Measurements from ENCODE around the gene GATA2.

Gene GATA2

GRCh38 chr3:128473737-128474136 is 19.3 kb downstream of the GATA2 start:
- no peak for DNase-seq (ENCODE audit: low read depth, low spot score)

GRCh38 chr3:128473180-128473519 is 19.9 kb downstream of the GATA2 start:
- DNase-seq (ENCODE audit: low read depth, low spot score), result no peak

DNA sequence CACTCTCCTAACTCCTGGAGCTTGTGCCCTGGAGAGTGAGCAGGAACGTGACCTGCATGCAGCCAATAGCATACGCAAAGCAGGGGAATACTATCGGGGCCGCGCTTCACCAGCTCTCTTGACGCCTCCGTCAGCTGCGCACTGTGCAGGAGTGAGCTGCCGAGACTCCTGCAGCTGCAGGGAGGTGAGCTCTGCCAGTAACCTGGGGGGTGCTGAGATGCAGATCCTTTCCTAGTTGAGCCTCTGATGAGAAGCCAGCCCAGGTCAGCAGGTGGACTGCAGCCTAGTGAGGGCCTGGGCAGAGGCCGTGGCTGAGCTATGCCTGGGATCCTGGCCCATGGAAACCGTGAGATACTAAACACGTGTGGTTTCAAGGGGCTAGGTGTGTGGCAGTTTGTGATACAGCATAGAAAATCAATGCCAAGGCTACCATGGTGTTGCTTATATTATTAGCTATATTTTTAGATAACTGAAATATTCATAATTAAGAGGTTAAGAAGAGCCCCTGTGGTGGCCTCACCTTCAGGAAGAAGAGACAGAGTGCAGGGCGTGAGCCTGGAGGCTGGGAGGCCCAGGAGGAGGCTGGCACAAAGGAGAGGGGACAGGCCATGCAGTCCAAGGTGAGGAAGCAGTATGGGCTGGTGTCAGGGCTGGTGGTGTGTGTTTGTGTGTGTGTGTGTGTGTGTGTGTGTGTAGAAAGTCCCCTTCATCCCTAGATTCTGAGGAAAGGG is 20.4 kb downstream of the GATA2 start:
- DNase-seq (ENCODE audit: low read depth, low spot score), result no peak

DNA sequence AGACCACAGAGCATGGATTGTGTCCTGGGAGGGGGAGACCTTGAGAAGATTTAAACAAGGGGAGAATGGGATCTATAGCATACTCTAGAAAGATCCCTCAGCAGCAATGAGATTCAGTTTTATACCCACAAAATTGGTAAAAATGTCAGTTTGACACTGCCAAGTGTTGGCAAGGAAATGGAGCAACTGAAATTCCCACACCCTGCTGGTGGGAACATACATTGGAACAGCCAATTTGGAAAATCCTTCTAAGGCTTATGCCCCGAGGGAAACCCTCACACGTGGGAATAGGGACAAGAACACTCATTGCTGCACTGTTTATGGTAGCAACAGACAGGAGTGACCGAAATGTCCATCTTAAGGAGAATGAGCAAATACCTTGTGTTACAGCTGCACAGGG is 21.3 kb downstream of the GATA2 start:
- no peak for DNase-seq (ENCODE audit: low read depth, low spot score)

DNA sequence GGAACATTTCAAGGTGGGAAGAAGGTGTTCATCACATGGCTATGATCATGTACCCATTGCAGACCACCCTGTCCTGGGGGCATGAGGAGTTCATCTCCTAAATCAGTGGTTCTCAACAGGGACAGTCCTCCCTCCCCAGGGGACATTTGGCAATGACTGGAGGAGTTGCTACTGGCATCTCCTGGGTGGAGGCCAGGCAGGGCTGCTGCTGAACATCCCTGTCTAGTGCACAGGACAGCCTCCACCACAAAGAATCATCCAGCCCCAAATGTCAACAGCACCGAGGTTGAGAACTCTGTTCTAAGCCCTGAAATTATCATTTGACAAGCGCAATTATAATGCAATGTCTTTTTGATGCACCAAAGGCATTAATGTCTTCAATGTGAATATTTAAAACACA is 21.9 kb downstream of the GATA2 start:
- DNase-seq (ENCODE audit: low read depth, low spot score), result no peak

- DNase-seq (ENCODE audit: low read depth, low spot score), result no peak
Observed at GRCh38 chr3:128470134-128470899, 22.7 kb downstream of the GATA2 start.

DNA sequence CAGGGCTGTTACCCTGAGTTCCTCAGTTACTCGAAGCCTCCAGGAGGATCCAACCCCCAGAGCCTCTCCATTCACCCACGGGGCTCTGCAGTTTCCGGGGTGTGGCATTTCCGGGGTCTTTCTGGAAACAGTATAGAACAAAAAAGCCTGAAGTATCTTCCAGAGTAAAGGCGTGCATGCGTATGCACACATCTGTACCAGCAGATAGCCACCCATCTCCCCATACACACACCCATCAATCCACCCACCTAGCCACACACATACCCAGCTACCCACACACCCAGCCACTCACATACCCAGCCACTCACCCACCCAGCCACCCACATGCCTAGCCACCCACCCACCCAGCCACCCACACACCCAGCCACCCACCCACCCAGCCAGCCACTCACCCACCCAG is 23.4 kb downstream of the GATA2 start:
- no peak for DNase-seq (ENCODE audit: low read depth, low spot score)

- no peak for DNase-seq (ENCODE audit: low read depth, low spot score)
Observed at GRCh38 chr3:128468791-128469527, 24.0 kb downstream of the GATA2 start.

- DNase-seq (ENCODE audit: low read depth, low spot score), result no peak
Observed at GRCh38 chr3:128468285-128468790, 24.7 kb downstream of the GATA2 start.

DNA sequence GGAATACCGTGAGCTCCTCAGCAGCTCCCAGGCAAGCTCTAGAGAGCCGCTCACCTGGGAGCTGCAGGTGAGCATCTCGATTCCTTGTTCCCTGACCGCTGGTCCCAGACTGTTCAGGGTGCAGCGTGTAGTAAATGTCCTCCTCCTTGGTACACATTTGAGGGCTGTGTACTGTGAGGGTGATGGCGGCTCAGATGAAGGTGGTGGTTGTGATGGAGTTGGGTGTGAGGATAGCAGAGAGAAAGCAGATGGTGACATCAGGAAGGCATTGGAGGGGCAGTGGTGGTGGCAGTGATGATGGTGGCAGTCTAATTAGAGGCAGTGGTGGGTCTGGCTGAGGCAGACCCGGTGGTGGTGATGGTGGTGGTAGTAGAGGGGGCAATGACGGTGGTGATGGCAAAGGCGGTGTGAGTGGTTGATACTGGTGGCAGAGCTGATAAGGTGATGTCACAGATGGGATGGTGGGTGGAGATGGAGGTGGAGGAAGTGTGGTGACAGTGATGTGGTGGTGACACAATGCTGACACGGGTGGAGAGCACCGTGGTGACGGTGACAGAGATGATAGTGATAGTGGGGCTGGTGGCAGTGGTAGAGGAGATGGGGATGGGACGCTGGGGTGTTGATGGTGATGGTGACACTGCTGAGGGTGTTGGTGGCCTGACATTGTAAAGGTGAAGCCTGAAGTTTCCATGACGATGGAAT is 26.0 kb downstream of the GATA2 start, which contains the start of gene DNAJB8:
Gene DNAJB8, minus strand, starts transcription at position 51 of the 702 bp plus-strand sequence. CDS start 3,645 bp downstream, outside the sequence.
- DNase-seq (ENCODE audit: low read depth, low spot score), result no peak

GRCh38 chr3:128464702-128465101 is 28.3 kb downstream of the GATA2 start:
- no peak for DNase-seq (ENCODE audit: low read depth, low spot score)

DNA sequence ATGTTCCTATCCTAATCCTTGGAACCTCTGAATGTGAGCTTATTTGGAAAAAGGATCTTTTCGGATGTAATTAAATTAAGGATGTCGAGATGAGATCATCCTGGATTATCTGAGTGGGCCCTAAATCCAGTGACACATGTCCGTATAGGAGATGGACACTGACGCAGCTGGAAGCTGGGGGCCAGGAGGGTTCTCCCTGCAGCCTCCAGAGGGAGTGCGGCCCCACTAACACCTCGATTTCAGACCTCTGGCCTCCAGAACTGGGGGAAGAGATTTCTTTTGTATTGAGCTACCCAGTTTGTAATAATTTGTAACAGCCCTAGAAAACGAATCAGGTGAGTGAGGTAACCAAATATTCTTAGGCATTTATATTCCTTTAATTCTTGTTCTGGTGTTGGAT is 28.8 kb downstream of the GATA2 start:
- no peak for DNase-seq (ENCODE audit: low read depth, low spot score)

DNA sequence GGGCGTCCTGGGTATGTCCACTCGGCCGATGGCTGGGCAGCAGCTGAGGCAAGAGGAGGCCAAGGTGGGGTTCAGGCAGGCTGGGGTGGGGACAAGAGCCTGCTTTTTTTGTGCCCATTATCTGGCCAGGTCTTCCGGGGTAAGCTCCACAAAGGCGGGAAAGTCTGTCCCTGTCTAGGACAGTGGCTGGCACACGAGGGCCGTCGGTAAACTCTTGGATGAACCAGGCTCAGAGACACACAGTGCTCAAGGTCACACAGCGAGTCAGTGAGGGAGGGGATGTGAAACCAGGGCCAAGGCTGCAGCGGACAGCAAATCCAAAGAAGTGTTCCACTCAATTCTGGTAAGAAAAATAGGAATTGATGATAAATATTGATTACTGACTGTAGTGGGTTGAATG is 29.2 kb downstream of the GATA2 start:
- DNase-seq (ENCODE audit: low read depth, low spot score), result no peak

GRCh38 chr3:128463354-128463753 is 29.6 kb downstream of the GATA2 start:
- DNase-seq (ENCODE audit: low read depth, low spot score), result no peak

DNA sequence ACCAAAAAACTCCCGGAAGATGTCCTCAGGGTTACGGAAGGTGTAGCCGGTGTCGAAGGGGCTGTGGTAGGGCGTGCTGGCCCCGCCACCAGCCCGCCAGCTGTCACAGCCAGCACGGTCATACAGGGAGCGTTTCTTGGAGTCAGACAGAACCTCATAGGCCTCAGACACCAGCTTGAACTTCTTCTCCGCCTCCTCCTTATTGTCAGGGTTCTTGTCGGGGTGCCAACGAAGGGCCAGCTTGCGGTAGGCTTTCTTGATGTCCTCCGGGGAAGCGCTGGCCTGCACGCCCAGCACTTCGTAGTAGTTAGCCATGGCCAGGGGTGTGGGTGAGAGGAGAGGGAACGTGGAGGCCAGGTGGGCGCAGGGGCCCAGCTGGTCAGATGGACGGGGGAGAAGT is 30.1 kb downstream of the GATA2 start:
- no peak for DNase-seq (ENCODE audit: low read depth, low spot score)

GRCh38 chr3:128462341-128462910 is 30.6 kb downstream of the GATA2 start:
- no peak for DNase-seq (ENCODE audit: low read depth, low spot score)

- no peak for DNase-seq (ENCODE audit: low read depth, low spot score)
Observed at GRCh38 chr3:128461731-128462130, 31.3 kb downstream of the GATA2 start.

GRCh38 chr3:128459461-128459820 is 33.6 kb downstream of the GATA2 start:
- no peak for DNase-seq (ENCODE audit: low read depth, low spot score)

DNA sequence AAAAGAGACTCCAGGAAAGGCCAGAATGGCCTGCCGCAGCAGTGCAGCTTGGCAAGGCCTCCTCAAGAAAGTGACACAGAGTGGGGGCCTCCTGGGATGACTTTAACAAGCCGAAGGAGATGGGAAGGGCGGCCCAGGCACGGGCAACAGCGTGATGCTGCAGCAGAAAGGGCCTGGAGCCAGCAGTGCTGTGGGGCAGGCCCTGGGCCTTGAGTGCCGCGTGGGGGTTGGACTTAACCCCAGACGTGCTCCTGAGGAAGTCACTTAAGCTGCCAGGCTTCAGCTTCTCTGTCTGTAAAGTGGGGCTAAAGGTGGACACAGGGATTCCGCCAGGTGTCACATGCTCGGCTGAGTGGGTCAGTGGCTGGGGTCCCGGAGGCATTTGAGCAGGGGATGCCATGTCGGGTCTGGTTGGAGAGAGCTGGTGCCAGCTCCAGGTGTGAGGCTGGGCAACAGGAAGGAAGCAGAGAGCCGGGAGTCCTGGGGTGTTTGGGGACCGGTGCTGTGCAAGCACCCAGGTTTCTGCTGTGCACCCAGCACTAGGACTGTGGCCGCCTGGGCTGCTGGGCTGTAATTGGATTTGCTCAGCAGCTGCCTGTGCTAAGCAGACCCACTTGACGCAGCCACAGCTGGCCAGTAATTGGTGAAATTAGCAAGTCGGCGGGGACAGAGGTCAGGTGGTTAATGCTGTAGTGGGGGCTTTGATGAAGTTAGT is 34.1 kb downstream of the GATA2 start:
- no peak for DNase-seq (ENCODE audit: low read depth, low spot score)

- DNase-seq (ENCODE audit: low read depth, low spot score), result no peak
Observed at GRCh38 chr3:128457937-128458336, 35.1 kb downstream of the GATA2 start.
